Bronchial epithelial cell (primary cell): ENCODE measurements around the gene GIPC2. TPM values are rescaled to one million over a fixed set of nuclear protein-coding genes. Genes with fewer than 3 reads are reported as not detected.

Source experiments
- DNase-seq: peaks from one replicate; pipeline ENCODE4 v3.0.0-alpha.2; 2010; ENCODE audit warnings: low read depth
- FAIRE-seq: peaks from 2 replicates; lab custom pipeline; 2011; peaks lifted over from hg19 to GRCh38; lab: Jason Lieb, UNC
- H3K27me3 ChIP-seq: 2 replicates; pipeline ENCODE4 v1.5.1; 2011; ENCODE audit warnings: low read length; ENCODE audit not compliant: control insufficient read depth, insufficient read depth
- H3K36me3 ChIP-seq: 2 replicates; pipeline ENCODE4 v1.5.1; 2011; ENCODE audit warnings: low read length; ENCODE audit not compliant: control insufficient read depth, insufficient read depth
- H3K4me3 ChIP-seq: 2 replicates; pipeline ENCODE4 v1.5.1; 2011; ENCODE audit warnings: mild to moderate bottlenecking, low read depth, low read length, control low read depth
- total RNA-seq: library from RNA; depleted of rRNA; stranded (reverse); fragments of >200 nt; gene quantifications from 2 replicates; pipeline ENCODE4 v1.2.1, GENCODE V29; 2014
- TF ChIP-seq, protein P1 (sequence below): IDR thresholded peaks from 2 replicates; pipeline ENCODE4 v1.5.1; 2011; ENCODE audit warnings: mild to moderate bottlenecking, moderate library complexity, low read length, control low read depth, inconsistent platforms; ENCODE audit not compliant: insufficient read depth, severe bottlenecking

GIPC2 gene
- total RNA-seq, 1 donor from 2014 or later: 1.1 TPM

DNA sequence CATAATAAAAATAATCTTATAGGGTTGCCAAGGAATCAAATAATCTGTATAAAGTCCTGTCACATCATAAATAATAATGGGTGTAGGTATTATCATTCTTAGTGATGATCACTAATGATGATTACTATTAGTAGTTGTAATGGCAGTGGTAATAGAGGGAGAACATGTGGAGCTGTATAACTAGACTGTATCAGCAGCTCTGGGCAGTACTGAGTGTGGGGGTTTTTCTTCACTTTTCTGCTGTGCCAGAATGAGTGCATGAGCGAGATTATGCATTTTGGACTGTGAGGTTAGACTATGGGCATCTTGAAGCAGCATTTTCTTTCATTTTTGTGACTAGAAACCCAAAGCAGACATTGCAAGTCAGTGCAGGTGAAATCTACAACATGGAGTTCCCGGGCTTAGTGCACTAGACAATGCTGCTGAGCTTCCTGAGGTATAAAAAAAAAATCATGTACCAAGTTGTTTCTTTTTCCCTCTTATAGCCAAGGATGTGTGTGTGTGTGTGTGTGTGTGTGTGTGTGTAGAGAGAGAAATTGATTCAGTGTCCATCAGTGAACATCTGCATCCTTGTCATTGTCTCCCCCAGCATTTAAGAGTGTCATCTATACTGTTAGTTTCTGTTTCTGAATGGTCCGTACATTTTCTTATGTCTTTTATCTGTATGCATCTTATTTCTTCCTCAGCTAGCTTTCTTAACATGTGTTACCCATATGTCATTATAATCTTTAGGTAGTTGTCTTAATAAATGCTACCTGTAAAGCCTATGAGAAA, 86.6 kb downstream of the GIPC2 start:
- DNase-seq (no peak), FAIRE-seq (no peak)
- TF ChIP-seq, protein P1, sequence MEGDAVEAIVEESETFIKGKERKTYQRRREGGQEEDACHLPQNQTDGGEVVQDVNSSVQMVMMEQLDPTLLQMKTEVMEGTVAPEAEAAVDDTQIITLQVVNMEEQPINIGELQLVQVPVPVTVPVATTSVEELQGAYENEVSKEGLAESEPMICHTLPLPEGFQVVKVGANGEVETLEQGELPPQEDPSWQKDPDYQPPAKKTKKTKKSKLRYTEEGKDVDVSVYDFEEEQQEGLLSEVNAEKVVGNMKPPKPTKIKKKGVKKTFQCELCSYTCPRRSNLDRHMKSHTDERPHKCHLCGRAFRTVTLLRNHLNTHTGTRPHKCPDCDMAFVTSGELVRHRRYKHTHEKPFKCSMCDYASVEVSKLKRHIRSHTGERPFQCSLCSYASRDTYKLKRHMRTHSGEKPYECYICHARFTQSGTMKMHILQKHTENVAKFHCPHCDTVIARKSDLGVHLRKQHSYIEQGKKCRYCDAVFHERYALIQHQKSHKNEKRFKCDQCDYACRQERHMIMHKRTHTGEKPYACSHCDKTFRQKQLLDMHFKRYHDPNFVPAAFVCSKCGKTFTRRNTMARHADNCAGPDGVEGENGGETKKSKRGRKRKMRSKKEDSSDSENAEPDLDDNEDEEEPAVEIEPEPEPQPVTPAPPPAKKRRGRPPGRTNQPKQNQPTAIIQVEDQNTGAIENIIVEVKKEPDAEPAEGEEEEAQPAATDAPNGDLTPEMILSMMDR: no peak
- Histone ChIP-seq H3K27me3 (no peaks in the 10 kb centered on the region), H3K4me3 (no peak overlapping the region), H3K36me3 (no peaks in the 10 kb centered on the region)

DNA sequence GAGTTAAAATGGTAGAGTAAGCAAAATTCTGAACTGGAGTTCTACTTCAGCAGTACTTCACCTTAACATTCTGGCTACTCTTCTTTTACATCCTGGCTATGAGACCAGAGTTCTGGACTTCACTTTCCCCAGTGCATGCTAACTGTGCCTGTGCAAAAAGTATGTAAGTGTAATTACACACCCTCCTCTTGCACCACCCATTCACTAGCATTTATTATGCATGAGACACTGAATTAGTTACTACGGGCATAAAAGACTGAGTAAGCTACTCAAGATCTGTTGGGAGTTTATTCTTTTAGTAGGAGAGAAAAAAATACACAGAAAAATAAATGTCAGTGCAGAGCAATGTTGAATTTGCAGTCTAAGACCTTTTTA, 87.2 kb downstream of the GIPC2 start:
- TF ChIP-seq, protein P1: no peak

DNA sequence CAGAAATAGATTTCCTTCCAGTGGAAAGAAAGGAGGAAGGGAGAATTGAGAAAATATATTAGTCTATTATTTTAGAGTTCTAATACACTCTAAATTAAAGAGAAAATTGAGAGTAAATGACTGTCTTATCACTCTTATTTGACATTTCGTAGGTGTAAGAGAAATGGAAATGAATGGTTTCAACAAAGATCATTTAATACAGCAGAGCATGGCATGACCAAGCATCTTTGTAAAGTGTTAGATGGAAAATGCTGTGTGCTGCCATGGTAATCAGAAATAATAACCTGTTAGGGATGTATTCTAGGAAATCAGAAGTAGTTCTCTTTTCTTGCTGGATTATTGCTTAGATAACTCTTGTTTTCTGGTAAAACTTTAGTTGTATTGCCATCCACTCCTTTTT, 90.9 kb downstream of the GIPC2 start:
- no peak for FAIRE-seq
- TF ChIP-seq, protein P1: no peak

More for the DNA sequence above, 87.2 kb downstream of the GIPC2 start:
- Histone ChIP-seq H3K27me3 (no peaks in the 10 kb centered on the region), H3K4me3 (no peak overlapping the region), H3K36me3 (no peaks in the 10 kb centered on the region)
- DNase-seq: no peak
- FAIRE-seq: no peak

DNA sequence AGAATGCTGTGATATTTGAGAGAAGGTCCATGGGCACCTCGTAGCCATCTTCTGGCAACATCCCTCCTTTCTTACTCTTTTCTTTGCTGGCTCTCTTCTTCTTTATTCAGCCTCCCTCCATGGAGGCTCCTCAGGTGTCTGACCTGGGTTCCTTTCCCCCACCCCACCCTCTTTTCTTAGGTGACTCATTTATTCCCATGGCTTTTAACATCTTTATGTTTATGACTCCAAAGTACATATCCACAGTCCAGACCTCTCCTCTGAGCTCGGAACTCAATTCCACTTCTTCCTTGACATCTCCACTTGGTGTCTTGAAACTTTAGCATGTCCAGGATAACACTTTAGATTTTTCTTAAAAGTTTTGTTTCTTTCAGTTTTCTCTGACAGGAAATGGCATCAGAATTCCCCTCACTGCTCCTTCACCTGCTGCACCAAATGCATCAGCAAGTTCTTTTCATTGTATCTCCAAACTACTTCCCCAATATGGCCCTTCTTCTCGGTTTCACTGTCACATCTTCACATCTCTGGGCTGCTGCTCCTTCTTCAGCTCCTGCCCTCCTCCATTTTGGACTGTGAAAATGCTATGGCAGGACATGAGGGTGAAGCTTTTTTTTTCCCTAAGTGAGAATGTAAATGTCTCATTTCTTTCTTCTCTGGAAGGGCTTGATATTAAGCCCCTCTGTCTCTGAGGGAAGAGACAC, 95.9 kb downstream of the GIPC2 start:
- TF ChIP-seq, protein P1: no peak
- no peak for FAIRE-seq
- Histone ChIP-seq H3K36me3 (no peaks in the 10 kb centered on the region), H3K27me3 (no peaks in the 10 kb centered on the region), H3K4me3 (no peak overlapping the region)
- DNase-seq: no peak

More for the DNA sequence above, 90.9 kb downstream of the GIPC2 start:
- Histone ChIP-seq H3K36me3 (no peaks in the 10 kb centered on the region), H3K4me3 (no peak overlapping the region), H3K27me3 (no peaks in the 10 kb centered on the region)
- DNase-seq: no peak

DNA sequence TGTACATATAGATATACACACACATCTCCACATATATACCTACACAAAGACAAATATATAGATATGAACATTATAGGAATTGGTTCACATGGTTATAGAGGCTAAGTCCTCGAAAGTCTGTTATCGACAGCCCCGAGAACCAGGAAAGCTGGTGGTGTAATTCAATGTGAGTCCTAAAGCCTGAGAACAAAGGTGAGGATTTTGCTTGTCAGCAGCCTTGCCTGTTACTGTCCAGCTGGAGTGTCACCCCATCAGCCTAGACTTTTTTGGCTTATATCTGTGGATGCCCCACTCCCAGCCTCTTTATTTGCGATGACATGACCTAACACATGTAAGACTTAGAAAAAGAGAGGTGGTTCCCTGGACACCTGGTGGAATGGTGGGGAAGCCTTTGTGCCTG, 97.0 kb downstream of the GIPC2 start:
- FAIRE-seq (no peak), DNase-seq (no peak)
- TF ChIP-seq, protein P1: no peak
- Histone ChIP-seq H3K4me3 (no peak overlapping the region), H3K36me3 (no peaks in the 10 kb centered on the region), H3K27me3 (no peaks in the 10 kb centered on the region)
